HepG2 (cell line): ENCODE data around the gene PMIS2. TPM values are rescaled to one million over a fixed set of nuclear protein-coding genes. Genes with fewer than 3 reads are reported as not detected.

Experiments
- ATAC-seq: fragments of 200-7000 bp; cut with Tn5 transposase; 3 replicates; pipeline ENCODE4 v1.9.1; 2020; ENCODE audit warnings: mild to moderate bottlenecking, moderate library complexity
- BruUV-seq: library from RNA; stranded (reverse); fragments of 400-500 nt; replicated peaks from 2 replicates; lab custom pipeline; 2021; lab: Mats Ljungman, UMichigan
- CTCF ChIA-PET: fragments of 300-600 bp; formaldehyde crosslinking; extraction: SDS; loops from one replicate; lab custom pipeline; 2021; ENCODE audit warnings: low total read pairs, inconsistent platforms, low intra/inter-chr PET ratio; lab: Yijun Ruan, JAX
- POLR2A ChIA-PET: fragments of 350-600 bp; sonication (Branson Sonifier 250); formaldehyde crosslinking; loops from one replicate; lab custom pipeline; 2020; ENCODE audit warnings: antibody characterized with exemption, inconsistent platforms; lab: Yijun Ruan, JAX
- DNase-seq: peaks from one replicate; pipeline ENCODE4 v3.0.0-alpha.2; 2015; ENCODE audit warnings: low spot score
- FAIRE-seq: peaks from 3 replicates; lab custom pipeline; 2011; peaks lifted over from hg19 to GRCh38; lab: Jason Lieb, UNC
- H2AFZ ChIP-seq: one replicate; pipeline ENCODE4 v1.6.1; 2011; ENCODE audit warnings: low read length, inconsistent platforms
- H3K27ac ChIP-seq: fragments of 300-600 bp; 3 replicates; pipeline ENCODE4 v1.8.0; 2011; ENCODE audit warnings: mixed run types, mild to moderate bottlenecking, mixed read lengths, low read length, inconsistent platforms; ENCODE audit not compliant: insufficient read depth; ENCODE audit errors: extremely low read length
- H3K27me3 ChIP-seq, 2 experiments: fragments of 200-600 bp in 1 of 2; 2 replicates in 1 of 2; 3 replicates in 1 of 2; pipeline versions ENCODE4 v1.6.0 to v1.8.0; 2011; ENCODE audit warnings: low read length in 2 of 2, mild to moderate bottlenecking in 2 of 2, moderate library complexity in 2 of 2, inconsistent platforms in 1 of 2; ENCODE audit not compliant: insufficient read depth in 2 of 2, control insufficient read depth in 1 of 2
- H3K36me3 ChIP-seq, 2 experiments: fragments of 200-600 bp in 1 of 2; replicated peaks in 1 of 2; 2 replicates in 1 of 2; 3 replicates in 1 of 2; pipeline versions ENCODE4 v1.5.1 to v1.8.0; 2011; ENCODE audit warnings: low read length in 2 of 2, inconsistent platforms in 1 of 2; ENCODE audit not compliant: insufficient read depth in 2 of 2, control insufficient read depth in 1 of 2
- H3K4me1 ChIP-seq: 2 replicates; pipeline ENCODE4 v1.5.1; 2012; ENCODE audit warnings: low read length, inconsistent platforms; ENCODE audit not compliant: insufficient read depth
- H3K4me2 ChIP-seq: 2 replicates; pipeline ENCODE4 v1.6.0; 2011; ENCODE audit warnings: low read depth, low read length, inconsistent platforms
- H3K4me3 ChIP-seq, 3 experiments: fragments of 200-600 bp in 1 of 3; sonication (generic), shearing (Covaris generic) in 1 of 3; replicated peaks in 1 of 3; 2 replicates each; pipeline ENCODE4 v1.5.1; 2011 to 2016; ENCODE audit warnings: low read length in 3 of 3, inconsistent platforms in 2 of 3, low read depth in 2 of 3, mild to moderate bottlenecking in 2 of 3, control low read depth in 1 of 3, mixed read lengths in 1 of 3; ENCODE audit not compliant: insufficient read depth in 1 of 3
- H3K79me2 ChIP-seq: one replicate; pipeline ENCODE4 v1.6.1; 2011; ENCODE audit warnings: low read length, inconsistent platforms; ENCODE audit not compliant: insufficient read depth
- H3K9ac ChIP-seq: 2 replicates; pipeline ENCODE4 v1.6.0; 2011; ENCODE audit warnings: mild to moderate bottlenecking, low read depth, low read length, inconsistent platforms; ENCODE audit not compliant: insufficient read depth
- H3K9me3 ChIP-seq: 2 replicates; pipeline ENCODE4 v1.5.1; 2012; ENCODE audit warnings: mild to moderate bottlenecking, low read length
- H4K20me1 ChIP-seq: 2 replicates; pipeline ENCODE4 v1.6.0; 2011; ENCODE audit warnings: inconsistent platforms, mild to moderate bottlenecking, low read length, moderate library complexity; ENCODE audit not compliant: insufficient read depth
- GLMP ChIP-seq: sonication (generic); formaldehyde crosslinking; IDR thresholded peaks from 2 replicates; pipeline ENCODE4 v1.9.0; 2021; ENCODE audit warnings: missing genetic modification reagents, mild to moderate bottlenecking, borderline replicate concordance
- HOXA3 ChIP-seq: sonication (generic); formaldehyde crosslinking; IDR thresholded peaks from 2 replicates; pipeline ENCODE4 v1.5.0; 2020; ENCODE audit warnings: missing genetic modification reagents
- KLF12 ChIP-seq: sonication (generic); formaldehyde crosslinking; IDR thresholded peaks from 2 replicates; pipeline ENCODE4 v1.4.0; 2020; ENCODE audit warnings: missing genetic modification reagents, borderline replicate concordance
- MAFG ChIP-seq: sonication (generic); formaldehyde crosslinking; IDR thresholded peaks from 2 replicates; pipeline ENCODE4 v1.5.1; 2020; ENCODE audit warnings: mild to moderate bottlenecking, missing genetic modification reagents
- MNT ChIP-seq: fragments of 450-650 bp; IDR thresholded peaks from 2 replicates; pipeline ENCODE4 v1.6.1; 2016
- MTA3 ChIP-seq: sonication (generic); formaldehyde crosslinking; IDR thresholded peaks from 2 replicates; pipeline ENCODE4 v1.4.0; 2020; ENCODE audit warnings: missing genetic modification reagents
- REPIN1 ChIP-seq: sonication (generic); formaldehyde crosslinking; IDR thresholded peaks from 2 replicates; pipeline ENCODE4 v1.8.0; 2022; ENCODE audit warnings: missing genetic modification reagents, low read depth, mild to moderate bottlenecking, borderline replicate concordance
- RNF2 ChIP-seq: fragments of 450-650 bp; conservative IDR thresholded peaks from 2 replicates; pipeline ENCODE4 v1.6.1; 2016; ENCODE audit warnings: low read depth
- TBP ChIP-seq: sonication (generic); formaldehyde crosslinking; IDR thresholded peaks from 2 replicates; pipeline ENCODE4 v1.5.0; 2020; ENCODE audit warnings: missing genetic modification reagents
- THAP11 ChIP-seq: IDR thresholded peaks from 2 replicates; pipeline ENCODE4 v1.6.1; 2016; ENCODE audit warnings: missing biosample characterization, missing genetic modification reagents
- TMF1 ChIP-seq: sonication (generic); formaldehyde crosslinking; IDR thresholded peaks from 2 replicates; pipeline ENCODE4 v1.8.1; 2022; ENCODE audit warnings: low read depth, missing genetic modification reagents
- TRIM22 ChIP-seq: fragments of 450-650 bp; IDR thresholded peaks from 2 replicates; pipeline ENCODE4 v1.6.1; 2017
- ZNF160 ChIP-seq: sonication (generic); formaldehyde crosslinking; IDR thresholded peaks from 2 replicates; pipeline ENCODE4 v1.8.0; 2022; ENCODE audit warnings: mild to moderate bottlenecking, inconsistent platforms, missing genetic modification reagents
- ZNF550 ChIP-seq: sonication (generic); formaldehyde crosslinking; IDR thresholded peaks from 2 replicates; pipeline ENCODE4 v1.4.0; 2020; ENCODE audit warnings: mild to moderate bottlenecking, missing genetic modification reagents, borderline replicate concordance
- ZNF556 ChIP-seq: sonication (generic); formaldehyde crosslinking; IDR thresholded peaks from 2 replicates; pipeline ENCODE4 v1.4.0; 2020; ENCODE audit warnings: mild to moderate bottlenecking, missing genetic modification reagents, borderline replicate concordance
- WGBS: methylation state at CpG from one replicate; pipeline ENCODE4 v1.1.6; 2017; ENCODE audit warnings: low lambda C conversion rate; 5-methylcytosine and 5-hydroxymethylcytosine counted together
- in situ Hi-C: cut with HindIII; loops from 2 replicates; pipeline ENCODE4 v1.10.0; 2017; ENCODE audit warnings: low pct_unique_long_range_greater_than_20kb; ENCODE audit not compliant: extremely low pct_ligation_motif_present
- intact Hi-C: fragments of 100-400 bp; cut with micrococcal nuclease; formaldehyde crosslinking; loops from one replicate; pipeline ENCODE4 v1.10.0; 2022; ENCODE audit not compliant: unreplicated experiment
- polyA plus RNA-seq, 8 experiments: library from polyadenylated mRNA; depleted of rRNA in 3 of 8; stranded (reverse) in 7 of 8; unstranded in 1 of 8; fragments of >200 nt; fragmentation: Illumina TruSeq in 4 of 8; extraction: Trizol in 4 of 8; gene quantifications; 2 replicates each; pipeline versions ENCODE4 v1.2.1 to v1.2.3, GENCODE V29; 2011 to 2016; ENCODE audit warnings: low read depth in 4 of 8, missing spikeins in 1 of 8, mixed read lengths in 1 of 8; ENCODE audit not compliant: insufficient read depth in 1 of 8
- total RNA-seq, 5 experiments: library from RNA; depleted of rRNA; stranded (reverse); fragments of >200 nt; fragmentation: Illumina TruSeq; extraction: Trizol; gene quantifications; 2 replicates each; pipeline ENCODE4 v1.2.3, GENCODE V29; 2016; ENCODE audit warnings: low read depth in 1 of 5
- TF ChIP-seq, protein P1 (sequence below): sonication (generic); formaldehyde crosslinking; IDR thresholded peaks from 2 replicates; pipeline ENCODE4 v1.4.0; 2020; ENCODE audit warnings: mild to moderate bottlenecking, missing genetic modification reagents
- TF ChIP-seq, protein P2 (sequence below): sonication (generic); formaldehyde crosslinking; IDR thresholded peaks from 2 replicates; pipeline ENCODE4 v1.4.0; 2020; ENCODE audit warnings: missing genetic modification reagents

Gene PMIS2
- total and polyA plus RNA-seq, 2 of the 13 experiments (the other 11 are each of a cell fraction or from before 2014, with no cell fraction given): not detected

DNA sequence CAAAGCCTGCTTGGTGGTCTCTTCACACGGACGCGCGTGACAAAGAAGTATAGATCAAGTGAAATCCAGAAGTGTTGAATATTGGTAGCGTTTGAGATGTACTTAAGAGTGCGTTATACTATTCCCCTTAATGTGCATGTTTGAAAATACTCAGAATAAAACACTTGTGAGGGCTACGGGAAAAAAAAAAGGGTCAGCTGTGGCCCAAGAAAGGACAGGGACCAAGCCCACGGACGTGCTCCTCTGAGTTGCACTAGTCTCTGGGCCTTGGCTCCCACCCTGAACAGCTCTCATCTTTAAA is 42.2 kb downstream of the PMIS2 start (continued):
- no peak for TF ChIP-seq ZNF550 (CRISPR knock-in tag)

- in situ Hi-C loops (no loop called here), intact Hi-C loops (no loop called here)
- no TSS peak for BruUV-seq
- Histone ChIP-seq H3K9ac (peak within 1 kb of the TSS; percentile 91), H3K4me2 (peak within 1 kb of the TSS; percentile 97), H3K4me3 (peak within 1 kb of the TSS; percentile 88 to 94 (median 88)), H4K20me1 (no peaks in the 10 kb centered on the region), H3K79me2 (peaks cover 10% of the 10 kb centered on the region), H3K9me3 (no peaks in the 10 kb centered on the region), H3K36me3 (peaks cover 16 to 29% of the 10 kb centered on the region in 2 experiments; a peak in 4 of 5 replicates), H2AFZ (no peak within 1 kb of the TSS), H3K27me3 (no peaks in the 10 kb centered on the region; a peak in 1 of 5 replicates), H3K4me1 (peaks cover 18% of the 10 kb centered on the region; the same call in 1 of the 2 replicates), H3K27ac (peak within 1 kb of the TSS; percentile 90)
- ChIA-PET CTCF (no interaction called here), POLR2A (interaction anchor here (1.0 to 1.6 kb wide), 5 partner anchors 14 to 33 kb away, joined by 3 to 4 read pairs (median 4); partner anchors contain the start of genes COX6B1 and HAUS5)
- FAIRE-seq (peak; percentile 99), DNase-seq (peak; percentile 99), ATAC-seq (peak; percentile 99)
- 0% methylated on average over 25 of the region's 56 CpGs for WGBS
- TF ChIP-seq MTA3 (CRISPR knock-in tag) (no peak), RNF2 (peak; percentile 60; the same call in 1 of the 2 replicates), GLMP (CRISPR knock-in tag) (no peak), MAFG (CRISPR knock-in tag) (no peak), ZNF556 (peak; percentile 68; the same call in 1 of the 2 replicates), KLF12 (CRISPR knock-in tag) (peak; percentile 76; the same call in 1 of the 2 replicates), MNT (peak; percentile 59), REPIN1 (CRISPR knock-in tag) (peak; percentile 69; the same call in 1 of the 2 replicates), TRIM22 (no peak), ZNF160 (CRISPR knock-in tag) (no peak), TBP (CRISPR knock-in tag) (peak; percentile 92; the same call in 1 of the 2 replicates), HOXA3 (peak; percentile 99), THAP11 (CRISPR knock-in tag) (peak; percentile 96), TMF1 (CRISPR knock-in tag) (no peak)
- TF ChIP-seq, protein P1, sequence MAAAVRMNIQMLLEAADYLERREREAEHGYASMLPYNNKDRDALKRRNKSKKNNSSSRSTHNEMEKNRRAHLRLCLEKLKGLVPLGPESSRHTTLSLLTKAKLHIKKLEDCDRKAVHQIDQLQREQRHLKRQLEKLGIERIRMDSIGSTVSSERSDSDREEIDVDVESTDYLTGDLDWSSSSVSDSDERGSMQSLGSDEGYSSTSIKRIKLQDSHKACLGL: no peak
- TF ChIP-seq, protein P2, sequence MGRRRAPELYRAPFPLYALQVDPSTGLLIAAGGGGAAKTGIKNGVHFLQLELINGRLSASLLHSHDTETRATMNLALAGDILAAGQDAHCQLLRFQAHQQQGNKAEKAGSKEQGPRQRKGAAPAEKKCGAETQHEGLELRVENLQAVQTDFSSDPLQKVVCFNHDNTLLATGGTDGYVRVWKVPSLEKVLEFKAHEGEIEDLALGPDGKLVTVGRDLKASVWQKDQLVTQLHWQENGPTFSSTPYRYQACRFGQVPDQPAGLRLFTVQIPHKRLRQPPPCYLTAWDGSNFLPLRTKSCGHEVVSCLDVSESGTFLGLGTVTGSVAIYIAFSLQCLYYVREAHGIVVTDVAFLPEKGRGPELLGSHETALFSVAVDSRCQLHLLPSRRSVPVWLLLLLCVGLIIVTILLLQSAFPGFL (CRISPR knock-in tag): no peak
Measured at GRCh38 chr19:35628565-35629331, 42.8 kb downstream of the PMIS2 start, which contains the start of gene RBM42. RBM42 (plus strand) TSS chr19:35629036; CDS start chr19:35629154, 118 bp downstream.
